Suprapubic skin (tissue), 4 donors: Measurements from ENCODE around the gene MRM2. TPM values are rescaled to one million over a fixed set of nuclear protein-coding genes. Genes with fewer than 3 reads are reported as not detected.

Experiments used
- DNase-seq, 2 donors: peaks; one replicate each; pipeline ENCODE4 v3.0.0-alpha.2; 2019; ENCODE audit warnings: low spot score in 2 of 2
- H3K27ac ChIP-seq: fragments of 200-600 bp; sonication (generic); one replicate; pipeline ENCODE4 v1.5.1; 2019
- H3K27me3 ChIP-seq: fragments of 200-600 bp; sonication (generic); one replicate; pipeline ENCODE4 v1.5.1; 2019
- H3K36me3 ChIP-seq: fragments of 200-600 bp; sonication (generic); one replicate; pipeline ENCODE4 v1.5.1; 2019
- H3K4me1 ChIP-seq: fragments of 200-600 bp; sonication (generic); one replicate; pipeline ENCODE4 v1.5.1; 2019
- H3K4me3 ChIP-seq: fragments of 200-600 bp; sonication (generic); one replicate; pipeline ENCODE4 v1.5.1; 2019; ENCODE audit warnings: mild to moderate bottlenecking
- H3K9me3 ChIP-seq: fragments of 200-600 bp; sonication (generic); one replicate; pipeline ENCODE4 v1.5.1; 2019
- EP300 ChIP-seq: sonication (generic); formaldehyde crosslinking; IDR thresholded peaks from one replicate; pipeline ENCODE4 v1.6.1; 2017; ENCODE audit warnings: antibody characterized with exemption
- POLR2A ChIP-seq, 2 donors: fragments of 450-650 bp; IDR thresholded peaks; one replicate each; pipeline ENCODE4 v1.6.1; 2017; ENCODE audit warnings: antibody characterized with exemption in 2 of 2, mild to moderate bottlenecking in 2 of 2, moderate library complexity in 2 of 2
- POLR2AphosphoS5 ChIP-seq, 3 donors: sonication (generic); formaldehyde crosslinking; IDR thresholded peaks; one replicate each; pipeline ENCODE4 v1.6.1; 2017; ENCODE audit warnings: antibody characterized with exemption in 3 of 3
- WGBS: methylation state at CpG from one replicate; pipeline ENCODE4 v1.1.5; 2018; 5-methylcytosine and 5-hydroxymethylcytosine counted together
- total RNA-seq, 4 donors: library from RNA; depleted of rRNA; stranded (reverse); fragments of >200 nt; gene quantifications; one replicate each; pipeline ENCODE4 v1.1.0, GENCODE V29; 2016
- TF ChIP-seq, protein P1 (sequence below), 2 donors: fragments of 200-600 bp in 1 of 2; fragments of 450-650 bp in 1 of 2; sonication (generic) in 1 of 2; IDR thresholded peaks; one replicate each; pipeline ENCODE4 v1.5.1; 2016 to 2019; ENCODE audit warnings: antibody characterized with exemption in 2 of 2, mild to moderate bottlenecking in 1 of 2, moderate library complexity in 1 of 2

Gene MRM2
- total RNA-seq, 4 donors from 2014 or later: 11.3 to 41.8 (median 19.8) TPM

DNA sequence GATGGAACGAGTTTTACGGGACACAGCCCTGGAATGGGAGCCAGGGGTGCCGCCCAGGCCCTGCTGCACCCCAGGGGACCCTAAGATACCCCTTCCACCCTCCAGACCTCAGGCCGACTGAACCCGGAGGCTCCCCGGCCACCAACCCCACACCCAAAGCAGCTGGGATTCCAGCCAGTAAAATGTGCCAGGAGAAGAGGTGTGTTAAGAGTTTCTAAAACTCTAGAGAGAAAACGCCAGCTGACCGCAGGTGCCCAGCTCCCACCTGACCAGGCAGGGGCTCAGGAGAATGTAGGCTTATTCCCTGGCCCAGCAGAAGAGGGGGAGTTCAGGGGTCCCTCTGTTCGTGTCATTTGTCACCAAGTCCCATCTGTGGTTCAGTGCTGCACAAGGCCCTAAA, 17.5 kb upstream of the MRM2 start:
- H3K27ac ChIP-seq: no peak overlapping the region
- H3K27me3 ChIP-seq: no peaks in the 10 kb centered on the region
- H3K4me3 ChIP-seq: no peak overlapping the region
- H3K9me3 ChIP-seq: no peaks in the 10 kb centered on the region
- H3K36me3 ChIP-seq: peaks cover 72% of the 10 kb centered on the region
- TF ChIP-seq, protein P1, sequence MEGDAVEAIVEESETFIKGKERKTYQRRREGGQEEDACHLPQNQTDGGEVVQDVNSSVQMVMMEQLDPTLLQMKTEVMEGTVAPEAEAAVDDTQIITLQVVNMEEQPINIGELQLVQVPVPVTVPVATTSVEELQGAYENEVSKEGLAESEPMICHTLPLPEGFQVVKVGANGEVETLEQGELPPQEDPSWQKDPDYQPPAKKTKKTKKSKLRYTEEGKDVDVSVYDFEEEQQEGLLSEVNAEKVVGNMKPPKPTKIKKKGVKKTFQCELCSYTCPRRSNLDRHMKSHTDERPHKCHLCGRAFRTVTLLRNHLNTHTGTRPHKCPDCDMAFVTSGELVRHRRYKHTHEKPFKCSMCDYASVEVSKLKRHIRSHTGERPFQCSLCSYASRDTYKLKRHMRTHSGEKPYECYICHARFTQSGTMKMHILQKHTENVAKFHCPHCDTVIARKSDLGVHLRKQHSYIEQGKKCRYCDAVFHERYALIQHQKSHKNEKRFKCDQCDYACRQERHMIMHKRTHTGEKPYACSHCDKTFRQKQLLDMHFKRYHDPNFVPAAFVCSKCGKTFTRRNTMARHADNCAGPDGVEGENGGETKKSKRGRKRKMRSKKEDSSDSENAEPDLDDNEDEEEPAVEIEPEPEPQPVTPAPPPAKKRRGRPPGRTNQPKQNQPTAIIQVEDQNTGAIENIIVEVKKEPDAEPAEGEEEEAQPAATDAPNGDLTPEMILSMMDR (IDR thresholded peaks at IDR 0.05): no peak
- H3K4me1 ChIP-seq: no peaks in the 10 kb centered on the region
- WGBS: 67% methylated on average over 6 of the region's 9 CpGs
- DNase-seq: no peak

DNA sequence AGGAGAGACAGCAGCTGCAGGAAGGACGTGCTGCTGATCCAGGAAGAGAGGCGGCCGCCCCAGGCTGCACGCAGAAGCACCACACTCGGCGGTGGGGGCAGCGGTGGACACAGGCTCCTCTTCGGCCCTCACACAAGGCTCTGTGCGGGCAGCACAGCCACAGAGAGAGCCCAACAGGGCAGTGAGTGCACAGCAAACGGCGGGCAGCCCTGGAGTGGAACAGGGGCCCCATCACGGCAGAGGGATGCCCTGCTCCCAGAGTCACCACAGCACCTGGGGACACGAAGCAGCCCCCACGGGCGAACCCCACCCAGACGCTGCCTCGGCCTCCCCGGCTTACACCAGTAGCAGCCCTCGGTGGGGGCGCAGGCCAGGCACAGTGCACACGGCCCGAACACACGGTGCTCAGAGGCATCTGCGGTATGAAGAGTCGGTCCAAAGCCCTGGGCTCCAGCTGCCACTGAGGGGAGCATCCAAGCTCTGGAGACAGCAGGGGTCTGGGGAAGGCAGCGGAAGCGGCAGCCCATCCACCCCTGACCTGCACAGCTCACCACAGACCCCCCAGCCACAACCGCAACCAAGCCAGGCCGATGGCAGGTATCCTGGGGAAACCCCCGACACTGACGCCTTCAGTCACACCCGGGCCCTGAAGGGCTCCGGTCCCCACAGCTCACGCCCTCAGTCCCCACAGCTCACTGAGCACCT, 16.8 kb upstream of the MRM2 start:
- DNase-seq: no peak
- WGBS: 96% methylated on average over 8 of the region's 34 CpGs
- no peak for TF ChIP-seq POLR2AphosphoS5 (IDR thresholded peaks at IDR 0.05)
- TF ChIP-seq, protein P1 (IDR thresholded peaks at IDR 0.05): no peak
- no peak for TF ChIP-seq POLR2A (IDR thresholded peaks at IDR 0.05)
- TF ChIP-seq EP300: no peak
- H3K27me3 ChIP-seq: no peaks in the 10 kb centered on the region
- H3K36me3 ChIP-seq: peaks cover 72% of the 10 kb centered on the region
- no peak overlapping the region for H3K4me3 ChIP-seq
- H3K27ac ChIP-seq: no peak overlapping the region
- no peaks in the 10 kb centered on the region for H3K9me3 ChIP-seq
- H3K4me1 ChIP-seq: no peaks in the 10 kb centered on the region

- no peak for DNase-seq
- Histone ChIP-seq H3K36me3 (peaks cover 68% of the 10 kb centered on the region), H3K4me1 (no peaks in the 10 kb centered on the region), H3K27me3 (no peaks in the 10 kb centered on the region), H3K4me3 (no peak overlapping the region), H3K9me3 (no peaks in the 10 kb centered on the region), H3K27ac (no peak overlapping the region)
- 91% methylated on average over 17 of the region's 17 CpGs for WGBS
- TF ChIP-seq POLR2A (IDR thresholded peaks at IDR 0.05) (no peak), EP300 (no peak), POLR2AphosphoS5 (IDR thresholded peaks at IDR 0.05) (no peak)
- TF ChIP-seq, protein P1 (IDR thresholded peaks at IDR 0.05): no peak
These were observed 15.6 kb upstream of the MRM2 start for GRCh38 chr7:2257651-2258050.

DNA sequence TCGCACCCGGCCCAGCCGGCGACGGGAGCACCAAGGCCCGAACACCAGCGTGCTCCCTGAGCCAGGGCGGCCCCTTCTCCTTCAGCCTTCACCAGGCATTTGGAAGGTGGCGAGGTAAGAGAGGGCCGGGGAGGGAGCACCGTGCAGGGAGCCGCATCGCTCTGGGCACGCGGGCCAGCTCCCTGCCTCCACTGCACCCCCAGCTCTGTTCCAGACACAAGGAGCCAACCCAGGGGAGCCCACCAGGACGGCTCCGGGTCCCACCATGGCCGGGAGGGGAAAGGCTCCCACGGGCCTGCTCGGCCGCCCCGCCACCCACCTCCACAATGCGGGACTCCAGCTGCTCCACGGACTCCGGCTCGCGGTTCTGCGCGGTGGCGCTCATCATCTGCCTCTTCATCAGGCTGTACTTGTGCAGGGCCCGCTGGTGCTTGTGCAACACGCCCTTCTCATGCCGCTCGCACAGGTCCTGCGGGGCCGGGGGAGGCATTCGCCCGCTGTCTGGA, 15.1 kb upstream of the MRM2 start:
- no peak overlapping the region for H3K4me3 ChIP-seq
- DNase-seq: no peak
- peaks cover 65% of the 10 kb centered on the region for H3K36me3 ChIP-seq
- H3K27ac ChIP-seq: no peak overlapping the region
- TF ChIP-seq POLR2AphosphoS5 (IDR thresholded peaks at IDR 0.05) (no peak), POLR2A (IDR thresholded peaks at IDR 0.05) (no peak), EP300 (no peak)
- TF ChIP-seq, protein P1 (IDR thresholded peaks at IDR 0.05): no peak
- H3K27me3 ChIP-seq: no peaks in the 10 kb centered on the region
- WGBS: 97% methylated on average over 16 of the region's 38 CpGs
- no peaks in the 10 kb centered on the region for H3K4me1 ChIP-seq
- H3K9me3 ChIP-seq: no peaks in the 10 kb centered on the region

GRCh38 chr7:2256306-2257045, 14.5 kb upstream of the MRM2 start:
- TF ChIP-seq POLR2A (IDR thresholded peaks at IDR 0.05): no peak
- TF ChIP-seq, protein P1 (IDR thresholded peaks at IDR 0.05): no peak
- TF ChIP-seq EP300: no peak
- no peak for TF ChIP-seq POLR2AphosphoS5 (IDR thresholded peaks at IDR 0.05)
- no peak overlapping the region for H3K27ac ChIP-seq
- H3K36me3 ChIP-seq: peaks cover 62% of the 10 kb centered on the region
- H3K4me3 ChIP-seq: no peak overlapping the region
- no peak for DNase-seq
- no peaks in the 10 kb centered on the region for H3K9me3 ChIP-seq
- no peaks in the 10 kb centered on the region for H3K4me1 ChIP-seq
- WGBS: 95% methylated on average over 34 of the region's 44 CpGs
- no peaks in the 10 kb centered on the region for H3K27me3 ChIP-seq
